Measurements from ENCODE around the gene IL1RN.

IL1RN gene

GRCh38 chr2:113175736-113176695 lies 48.6 kb downstream of the IL1RN start:
- DNase-seq (ENCODE audit: insufficient read length, low spot score) (no peak), FAIRE-seq (no peak)
- TF ChIP-seq CTCF (IDR thresholded peaks at IDR 0.05; ENCODE audit: insufficient read depth, missing control alignments): no peak

GRCh38 chr2:113176696-113177355 lies 49.4 kb downstream of the IL1RN start:
- no peak for FAIRE-seq
- no peak for TF ChIP-seq CTCF (IDR thresholded peaks at IDR 0.05; ENCODE audit: insufficient read depth, missing control alignments)
- no peak for DNase-seq (ENCODE audit: insufficient read length, low spot score)

GRCh38 chr2:113178069-113178746 lies 50.8 kb downstream of the IL1RN start:
- TF ChIP-seq CTCF (IDR thresholded peaks at IDR 0.05; ENCODE audit: insufficient read depth, missing control alignments): no peak
- no peak for FAIRE-seq
- DNase-seq (ENCODE audit: insufficient read length, low spot score): no peak

GRCh38 chr2:113178891-113179290 lies 51.5 kb downstream of the IL1RN start:
- no peak for FAIRE-seq
- TF ChIP-seq CTCF (IDR thresholded peaks at IDR 0.05; ENCODE audit: insufficient read depth, missing control alignments): no peak
- DNase-seq (ENCODE audit: insufficient read length, low spot score): no peak

- FAIRE-seq (no peak), DNase-seq (ENCODE audit: insufficient read length, low spot score) (no peak)
Measured at GRCh38 chr2:113179446-113180045, 52.1 kb downstream of the IL1RN start.

More at GRCh38 chr2:113179446-113180045, 52.1 kb downstream of the IL1RN start:
- TF ChIP-seq CTCF (IDR thresholded peaks at IDR 0.05; ENCODE audit: insufficient read depth, missing control alignments): no peak

Data from D721Med (cell line).